Lung (tissue), 12 donors: ENCODE results near the gene TMEM222. TPM values are rescaled to one million over a fixed set of nuclear protein-coding genes. Genes with fewer than 3 reads are reported as not detected.

ENCODE experiments used
- ATAC-seq: fragments of 200-7000 bp; cut with Tn5 transposase; one replicate; pipeline ENCODE4 v1.9.1; 2020; ENCODE audit warnings: moderate number of reproducible peaks; ENCODE audit not compliant: insufficient read depth, low FRiP score
- DNase-seq, 3 donors: peaks; one replicate each; pipeline ENCODE4 v3.0.0-alpha.2; 2013 to 2017
- H3K27ac ChIP-seq, 2 donors: one replicate each; pipeline ENCODE4 v1.5.1; 2013; ENCODE audit warnings: mild to moderate bottlenecking in 2 of 2, moderate library complexity in 2 of 2, control low read depth in 1 of 2, inconsistent platforms in 1 of 2, low read depth in 1 of 2, low read length in 1 of 2
- H3K27me3 ChIP-seq, 3 donors: one replicate each; pipeline ENCODE4 v1.5.1; 2013; ENCODE audit warnings: low read length in 2 of 3; ENCODE audit not compliant: control insufficient read depth in 3 of 3, insufficient read depth in 3 of 3
- H3K36me3 ChIP-seq, 4 donors: one replicate each; pipeline ENCODE4 v1.5.1; 2013; ENCODE audit warnings: low read length in 4 of 4, mild to moderate bottlenecking in 1 of 4, moderate library complexity in 1 of 4; ENCODE audit not compliant: control insufficient read depth in 4 of 4, insufficient read depth in 4 of 4
- H3K4me1 ChIP-seq, 5 donors: one replicate each; pipeline ENCODE4 v1.5.1; 2013; ENCODE audit warnings: low read length in 5 of 5, mild to moderate bottlenecking in 2 of 5, moderate library complexity in 1 of 5; ENCODE audit not compliant: control insufficient read depth in 5 of 5, insufficient read depth in 5 of 5
- H3K4me3 ChIP-seq: one replicate; pipeline ENCODE4 v1.5.1; 2013; ENCODE audit warnings: mild to moderate bottlenecking, control low read depth, moderate library complexity
- H3K9ac ChIP-seq, 2 donors: one replicate each; pipeline ENCODE4 v1.5.1; 2013; ENCODE audit warnings: low read length in 2 of 2, control low read depth in 1 of 2; ENCODE audit not compliant: insufficient read depth in 1 of 2
- H3K9me3 ChIP-seq, 4 donors: one replicate each; pipeline ENCODE4 v1.5.1; 2013; ENCODE audit warnings: low read length in 3 of 4, mild to moderate bottlenecking in 1 of 4, moderate library complexity in 1 of 4; ENCODE audit not compliant: control insufficient read depth in 4 of 4, insufficient read depth in 3 of 4
- WGBS, 2 donors: extraction: QIAGEN DNeasy Blood & Tissue Kit; methylation state at CpG; one replicate each; pipeline ENCODE4 v1.1.7; 2013; 5-methylcytosine and 5-hydroxymethylcytosine counted together
- polyA plus RNA-seq, 2 donors: library from polyadenylated mRNA; stranded (reverse); fragments of 200-250 nt; gene quantifications; one replicate each; pipeline ENCODE4 v1.2.1, GENCODE V29; 2013
- total RNA-seq, 2 donors: library from RNA; depleted of rRNA in 1 of 2; stranded (reverse); fragments of >200 nt in 1 of 2; gene quantifications; one replicate each; pipeline ENCODE4 v1.2.1, GENCODE V29; 2014 to 2021
- TF ChIP-seq, protein P1 (sequence below): IDR thresholded peaks from 2 replicates; pipeline ENCODE4 v1.5.1; 2012; ENCODE audit warnings: mild to moderate bottlenecking; ENCODE audit errors: control extremely low read depth, extremely low read depth
- donor health status: control.
- donor health status: control.
- donor health status: Bipolar disorder and iron deficiency.
- donor health status: healthy.
- donor health status: DM: yes; HTN: yes; CAD: no.

The TMEM222 gene
- total and polyA plus RNA-seq, 4 donors = 25.2 to 51.5 (median 48.4) TPM

DNA sequence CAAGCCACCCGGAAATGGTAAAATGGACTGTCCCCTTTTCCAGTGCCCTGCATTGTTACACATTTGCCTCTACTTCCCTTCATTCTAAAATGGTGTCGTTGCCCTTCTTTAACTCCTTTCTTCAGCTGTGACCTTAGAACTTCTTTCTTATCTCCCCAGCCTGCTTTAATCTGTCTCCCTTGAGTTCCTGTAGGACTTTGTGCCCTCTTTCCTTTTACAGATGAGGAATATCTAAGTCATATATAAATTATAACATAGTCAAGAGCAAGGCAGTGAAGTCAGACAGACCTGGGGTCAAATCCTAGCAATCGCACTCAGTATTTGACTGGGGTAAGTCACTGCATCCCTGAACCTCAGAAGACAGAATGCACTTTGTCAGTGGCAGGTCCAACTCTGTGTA, 31.4 kb upstream of the TMEM222 start:
- 94 to 98% methylated on average over 3 of the region's 3 CpGs for WGBS, 2 donors
- Histone ChIP-seq H3K9me3 (no peaks in the 10 kb centered on the region), H3K4me3 (no peak overlapping the region), H3K27me3 (no peaks in the 10 kb centered on the region), H3K9ac (no peak overlapping the region), H3K27ac (no peak overlapping the region), H3K4me1 (no peaks in the 10 kb centered on the region), H3K36me3 (peaks cover 8 to 36% (median 18%) of the 10 kb centered on the region in 4 donors)
- no peak for DNase-seq
- no peak for ATAC-seq
- TF ChIP-seq, protein P1, sequence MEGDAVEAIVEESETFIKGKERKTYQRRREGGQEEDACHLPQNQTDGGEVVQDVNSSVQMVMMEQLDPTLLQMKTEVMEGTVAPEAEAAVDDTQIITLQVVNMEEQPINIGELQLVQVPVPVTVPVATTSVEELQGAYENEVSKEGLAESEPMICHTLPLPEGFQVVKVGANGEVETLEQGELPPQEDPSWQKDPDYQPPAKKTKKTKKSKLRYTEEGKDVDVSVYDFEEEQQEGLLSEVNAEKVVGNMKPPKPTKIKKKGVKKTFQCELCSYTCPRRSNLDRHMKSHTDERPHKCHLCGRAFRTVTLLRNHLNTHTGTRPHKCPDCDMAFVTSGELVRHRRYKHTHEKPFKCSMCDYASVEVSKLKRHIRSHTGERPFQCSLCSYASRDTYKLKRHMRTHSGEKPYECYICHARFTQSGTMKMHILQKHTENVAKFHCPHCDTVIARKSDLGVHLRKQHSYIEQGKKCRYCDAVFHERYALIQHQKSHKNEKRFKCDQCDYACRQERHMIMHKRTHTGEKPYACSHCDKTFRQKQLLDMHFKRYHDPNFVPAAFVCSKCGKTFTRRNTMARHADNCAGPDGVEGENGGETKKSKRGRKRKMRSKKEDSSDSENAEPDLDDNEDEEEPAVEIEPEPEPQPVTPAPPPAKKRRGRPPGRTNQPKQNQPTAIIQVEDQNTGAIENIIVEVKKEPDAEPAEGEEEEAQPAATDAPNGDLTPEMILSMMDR = no peak

DNA sequence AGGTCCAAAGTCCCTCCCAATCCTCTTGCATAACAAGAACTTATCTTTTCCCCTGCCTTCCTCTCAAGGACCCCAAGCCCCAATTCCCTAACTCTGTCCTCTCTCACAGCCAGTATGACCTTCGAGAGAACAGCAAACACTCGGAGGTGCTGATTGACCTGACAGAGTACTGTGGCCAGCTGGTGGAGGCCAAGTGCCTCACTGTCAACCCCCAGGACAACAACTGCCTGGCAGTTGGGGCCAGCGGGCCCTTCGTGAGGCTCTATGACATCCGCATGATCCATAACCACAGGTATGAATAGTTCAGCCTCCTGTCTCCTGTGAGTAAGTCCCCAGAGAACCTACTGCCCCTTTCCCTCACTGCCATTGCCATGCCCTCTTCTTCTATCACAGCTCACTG, 29.9 kb upstream of the TMEM222 start:
- H3K9me3 ChIP-seq = no peaks in the 10 kb centered on the region
- H3K27me3 ChIP-seq = no peaks in the 10 kb centered on the region
- DNase-seq (no peak), ATAC-seq (no peak)
- no peaks in the 10 kb centered on the region for H3K4me1 ChIP-seq
- no peak overlapping the region for H3K9ac ChIP-seq
- H3K27ac ChIP-seq = no peak overlapping the region
- peaks cover 12 to 42% (median 18%) of the 10 kb centered on the region in 4 donors for H3K36me3 ChIP-seq
- WGBS, 2 donors = 72 to 88% methylated on average over 5 of the region's 5 CpGs
- TF ChIP-seq, protein P1 = no peak
- no peak overlapping the region for H3K4me3 ChIP-seq

DNA sequence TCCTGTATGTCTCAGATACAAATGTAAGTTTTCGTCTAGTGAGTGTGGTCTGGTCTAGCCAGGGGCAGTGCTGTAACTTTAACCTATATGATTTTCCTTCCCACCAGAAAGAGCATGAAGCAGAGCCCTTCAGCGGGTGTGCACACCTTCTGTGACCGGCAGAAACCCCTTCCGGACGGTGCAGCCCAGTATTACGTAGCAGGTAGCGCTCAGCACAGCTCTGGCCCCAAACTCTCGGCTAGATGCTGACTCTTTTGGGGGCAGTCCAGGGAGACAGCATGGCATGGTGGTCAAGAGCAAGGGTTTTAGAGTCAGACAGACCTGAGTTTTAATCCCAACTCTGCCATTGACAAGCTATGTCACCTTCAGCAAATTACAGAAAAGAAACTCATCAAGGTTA, 28.0 kb upstream of the TMEM222 start:
- Histone ChIP-seq H3K9me3 (no peaks in the 10 kb centered on the region), H3K9ac (no peak overlapping the region), H3K4me1 (peaks cover 3 to 14% (median 5%) of the 10 kb centered on the region in 5 donors), H3K27me3 (no peaks in the 10 kb centered on the region), H3K4me3 (no peak overlapping the region), H3K27ac (no peak overlapping the region), H3K36me3 (peaks cover 12 to 48% (median 28%) of the 10 kb centered on the region in 4 donors)
- TF ChIP-seq, protein P1 = no peak
- 95 to 96% methylated on average over 8 of the region's 8 CpGs for WGBS, 2 donors
- DNase-seq (no peak), ATAC-seq (no peak)

DNA sequence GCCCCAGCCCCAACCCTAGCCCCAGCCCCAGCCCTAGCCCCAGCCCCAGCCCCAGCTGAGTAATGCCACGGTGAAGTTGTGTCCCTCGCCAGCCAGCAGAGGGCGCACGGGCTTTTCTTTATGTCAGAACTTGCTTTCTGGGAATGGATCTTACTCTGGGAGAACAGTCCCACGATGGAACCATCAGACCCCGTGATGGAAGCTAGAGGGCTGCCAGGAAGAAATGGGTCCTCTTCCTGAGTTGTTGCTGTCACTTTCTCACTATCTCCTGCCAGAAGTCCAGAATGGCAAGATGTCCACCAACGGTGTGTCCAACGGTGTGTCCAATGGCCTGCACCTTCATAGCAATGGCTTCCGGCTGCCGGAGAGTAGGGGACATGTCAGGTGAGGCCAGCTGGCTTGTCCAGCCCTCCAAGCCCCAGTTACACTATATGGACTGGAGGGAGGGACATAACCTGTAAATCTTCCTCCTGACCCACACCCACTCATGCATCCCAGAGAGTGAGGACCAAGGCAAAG, 25.1 kb upstream of the TMEM222 start:
- no peaks in the 10 kb centered on the region for H3K9me3 ChIP-seq
- no peak overlapping the region for H3K9ac ChIP-seq
- peaks cover 7 to 51% (median 23%) of the 10 kb centered on the region in 4 donors for H3K36me3 ChIP-seq
- H3K27me3 ChIP-seq = no peaks in the 10 kb centered on the region
- no peak for ATAC-seq
- H3K27ac ChIP-seq = no peak overlapping the region
- H3K4me1 ChIP-seq = peaks cover 4 to 42% (median 13%) of the 10 kb centered on the region in 5 donors
- peak; percentile 59 to 71 (median 69) for DNase-seq
- 39 to 41% methylated on average over 10 of the region's 10 CpGs for WGBS, 2 donors
- no peak overlapping the region for H3K4me3 ChIP-seq
- TF ChIP-seq, protein P1 = peak; percentile 47
